Glomerular visceral epithelial cell (primary cell): ENCODE results near the gene IPCEF1.
A peak's percentile ranks its signal among the peaks of the same experiment; 100 is the strongest.
"Not testable (repeated sequence)": the region's sequence is repeated elsewhere in the genome, so short reads cannot be mapped to it uniquely, and the experiment has no call there.

Source experiments
- DNase-seq: peaks from one replicate; pipeline ENCODE4 v3.0.0-alpha.2; 2016; ENCODE audit errors: extremely low spot score

Gene IPCEF1

DNA sequence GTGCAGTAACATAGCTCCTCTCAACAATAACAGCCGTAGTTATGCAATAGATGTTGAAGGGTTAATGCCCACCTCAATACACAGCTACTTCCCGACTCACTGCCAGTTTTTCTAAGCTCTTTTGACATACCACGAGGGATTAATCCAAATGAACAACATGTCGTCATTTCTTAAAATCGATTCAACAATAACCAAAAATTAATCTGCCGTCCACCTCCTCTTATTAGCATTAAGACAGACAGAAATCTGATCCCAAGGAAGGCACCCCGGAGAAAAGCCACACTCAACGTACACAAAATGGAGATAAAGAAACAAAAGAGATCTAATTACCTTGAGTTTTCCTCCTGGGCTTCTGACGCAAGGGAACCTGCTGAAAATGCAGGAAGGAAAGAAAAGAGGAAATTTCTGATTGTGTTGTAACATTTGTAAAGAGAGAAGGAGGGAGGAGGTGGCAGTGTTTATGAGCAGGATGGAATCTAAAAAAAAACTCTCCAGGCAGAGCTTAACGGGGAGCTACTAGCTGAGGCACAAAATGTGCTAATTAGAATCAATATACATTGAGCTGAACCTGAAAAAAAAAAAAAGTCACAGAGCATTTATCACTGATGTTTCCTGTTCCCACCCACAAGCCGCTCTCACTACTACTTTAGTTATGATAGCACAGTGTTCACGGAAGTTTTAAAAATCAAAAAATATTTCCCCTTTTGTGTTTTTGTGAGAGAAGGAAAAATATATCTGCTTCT lies 109.3 kb downstream of the IPCEF1 start:
- DNase-seq = no peak

DNA sequence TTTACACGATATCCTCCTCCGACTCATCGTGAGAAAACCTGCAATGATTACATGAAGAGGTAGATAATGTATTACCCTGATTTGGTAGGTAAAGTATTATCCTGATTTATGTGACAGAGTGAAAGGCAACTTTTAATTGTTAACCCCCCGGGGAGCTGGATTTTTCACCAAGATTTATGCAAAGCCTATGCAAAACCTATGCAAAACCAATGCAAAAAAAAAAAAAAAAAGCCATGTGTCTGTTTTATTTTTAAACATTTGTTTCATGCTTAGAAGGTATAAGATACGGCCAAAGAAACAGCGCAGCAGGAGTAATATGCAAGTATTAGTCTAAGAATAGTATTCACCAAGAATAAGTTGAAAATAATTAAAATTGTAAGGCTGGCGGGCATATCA lies 109.9 kb downstream of the IPCEF1 start:
- DNase-seq = no peak

DNA sequence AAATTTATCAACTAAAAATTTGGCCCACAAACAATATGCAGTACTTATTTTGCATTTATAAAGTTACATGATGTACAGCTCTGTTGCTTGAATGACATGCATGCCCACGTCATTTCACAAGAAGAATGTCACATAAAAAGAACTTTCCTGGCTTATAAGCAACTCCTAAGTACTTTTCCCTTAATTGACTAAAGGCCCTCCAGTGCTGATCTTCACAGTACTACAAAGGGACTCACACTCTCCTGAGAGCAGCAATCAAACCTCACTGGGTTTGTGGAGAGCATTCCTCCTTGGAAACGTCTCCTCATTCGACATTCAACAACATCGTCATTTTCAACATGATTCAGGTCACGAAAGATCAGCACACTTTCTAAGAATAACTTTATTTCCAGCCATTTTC lies 111.1 kb downstream of the IPCEF1 start:
- no peak for DNase-seq

DNA sequence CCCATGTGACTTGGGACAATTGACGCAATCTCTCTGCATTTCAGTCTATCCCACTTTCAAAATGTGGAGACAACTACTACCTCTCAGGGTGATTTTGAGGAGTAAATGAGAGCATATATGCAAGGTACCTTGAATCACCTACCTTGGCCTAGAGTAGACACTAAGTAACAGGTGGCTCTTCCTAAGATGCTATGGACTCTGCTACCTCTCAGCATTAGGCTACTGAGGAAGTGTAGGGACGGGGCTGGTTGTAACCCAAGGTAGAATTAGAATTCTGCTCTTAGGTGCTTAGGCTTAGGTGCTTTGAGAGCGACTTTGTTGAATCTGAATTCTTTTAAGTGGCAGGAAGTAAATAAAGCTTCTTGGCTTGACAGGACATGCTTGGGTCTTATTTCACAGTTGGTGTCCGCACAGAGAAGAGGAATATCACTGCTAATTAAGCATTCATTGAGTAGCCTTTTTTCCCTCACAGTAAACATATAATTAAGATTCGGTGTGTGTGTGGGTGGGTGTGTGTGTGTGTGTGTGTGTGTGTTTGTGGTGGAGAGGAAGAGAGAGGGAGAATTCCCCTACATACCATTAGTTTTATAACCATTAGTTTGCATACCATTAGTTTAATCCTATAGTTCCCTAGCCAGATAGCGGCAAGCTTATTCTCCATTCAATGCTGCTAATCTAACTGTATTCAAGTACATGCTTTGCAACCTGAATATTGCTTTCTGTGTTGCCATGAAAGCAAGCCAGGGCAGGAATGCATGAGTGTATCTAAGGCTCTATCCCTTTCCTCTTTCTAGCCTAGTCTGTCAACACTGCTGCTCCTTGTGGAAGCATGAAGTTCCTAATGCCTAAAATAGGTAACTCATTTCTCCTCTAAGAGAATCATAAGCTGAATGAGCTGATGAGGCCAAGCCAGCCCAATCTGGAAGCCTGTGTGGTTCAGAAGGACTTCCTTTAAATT lies 112.5 kb downstream of the IPCEF1 start:
- no peak for DNase-seq

DNA sequence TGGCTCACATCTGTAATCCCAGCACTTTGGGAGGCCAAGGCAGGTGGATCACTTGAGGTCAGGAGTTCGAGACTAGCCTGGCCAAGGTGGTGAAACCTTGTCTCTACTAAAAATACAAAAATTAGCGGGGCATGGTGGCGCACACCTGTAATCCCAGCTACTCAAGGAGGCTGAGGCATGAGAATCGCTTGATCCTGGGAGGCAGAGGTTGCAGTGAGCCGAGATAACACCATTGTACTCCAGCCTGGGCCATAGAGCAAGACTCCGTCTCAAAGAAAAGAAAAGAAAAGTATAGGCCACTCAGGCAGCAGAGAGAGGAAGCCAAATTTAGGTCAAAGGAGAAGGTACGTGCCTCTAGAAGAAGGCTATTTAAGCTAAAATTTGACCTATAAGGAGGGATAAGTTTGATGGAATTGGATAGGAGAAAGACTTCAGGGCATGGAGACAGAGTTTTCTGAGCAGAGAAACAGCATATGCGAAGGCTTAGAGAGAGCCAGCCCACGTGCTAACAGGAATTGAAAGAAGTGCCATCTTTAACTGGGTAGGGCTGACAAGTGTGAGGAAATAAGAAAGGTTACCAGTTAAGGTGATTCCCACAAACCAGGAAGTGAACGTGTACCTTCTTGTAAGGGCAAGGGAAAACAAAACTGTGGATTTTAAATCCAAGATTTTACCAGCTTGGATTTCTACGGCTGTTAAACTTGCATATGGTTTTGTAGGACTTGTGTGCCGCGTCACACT lies 113.8 kb downstream of the IPCEF1 start:
- no peak for DNase-seq

DNA sequence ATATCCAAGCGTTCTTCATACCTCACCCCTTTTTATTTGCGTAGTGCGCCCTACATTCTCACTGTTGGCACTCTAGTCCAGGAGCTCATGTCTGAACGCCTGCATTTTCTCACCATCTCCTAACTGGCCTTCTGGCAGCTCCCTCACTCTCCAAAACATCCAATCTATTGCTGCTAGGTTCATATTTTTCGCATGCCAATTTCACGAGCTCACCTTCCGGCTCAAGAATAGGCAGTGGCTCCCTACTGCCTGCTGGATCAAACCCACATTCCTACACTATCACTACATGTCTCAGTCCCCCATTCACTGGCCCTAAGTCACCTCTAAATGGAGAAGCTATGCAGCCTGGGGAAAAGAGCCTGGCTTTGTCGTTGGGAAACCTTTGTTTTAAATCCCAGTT lies 115.0 kb downstream of the IPCEF1 start:
- no peak for DNase-seq

DNA sequence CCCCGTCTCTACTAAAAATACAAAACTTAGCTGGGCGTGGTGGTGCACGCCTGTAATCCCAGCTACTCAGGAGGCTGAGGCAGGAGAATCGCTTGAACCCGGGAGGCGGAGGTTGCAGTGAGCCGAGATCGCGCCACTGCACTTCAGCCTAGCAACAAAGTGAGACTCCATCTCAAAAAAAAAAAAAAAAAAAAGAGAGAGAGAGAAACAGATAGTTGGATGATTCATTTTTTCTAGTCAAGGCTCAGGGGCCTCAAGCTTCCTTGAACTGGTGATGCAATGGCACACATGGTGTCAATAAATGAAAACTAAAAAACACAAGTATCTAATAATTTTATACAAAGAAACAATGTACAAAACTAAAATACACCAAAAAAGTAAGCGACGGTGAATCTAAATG lies 115.5 kb downstream of the IPCEF1 start:
- not testable (repeated sequence) for DNase-seq

DNA sequence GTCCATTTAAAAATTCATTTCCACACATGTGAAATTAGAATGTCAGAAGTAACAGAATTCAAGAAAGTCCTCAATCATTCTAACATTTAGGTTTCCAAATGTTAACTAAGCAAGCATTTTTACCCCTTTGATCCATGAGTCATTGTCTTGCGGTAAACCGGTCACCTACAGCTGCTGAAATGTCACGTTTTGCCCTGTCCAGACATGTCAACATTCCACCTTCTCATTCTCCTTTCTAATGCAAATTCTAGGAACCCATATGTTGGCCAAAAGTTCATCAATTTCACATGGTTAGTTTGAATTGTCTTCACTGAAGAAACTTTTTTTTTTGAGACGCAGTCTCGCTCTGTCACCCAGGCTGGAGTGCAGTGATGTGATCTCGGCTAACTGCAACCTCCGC lies 117.2 kb downstream of the IPCEF1 start:
- peak; percentile 33 for DNase-seq

DNA sequence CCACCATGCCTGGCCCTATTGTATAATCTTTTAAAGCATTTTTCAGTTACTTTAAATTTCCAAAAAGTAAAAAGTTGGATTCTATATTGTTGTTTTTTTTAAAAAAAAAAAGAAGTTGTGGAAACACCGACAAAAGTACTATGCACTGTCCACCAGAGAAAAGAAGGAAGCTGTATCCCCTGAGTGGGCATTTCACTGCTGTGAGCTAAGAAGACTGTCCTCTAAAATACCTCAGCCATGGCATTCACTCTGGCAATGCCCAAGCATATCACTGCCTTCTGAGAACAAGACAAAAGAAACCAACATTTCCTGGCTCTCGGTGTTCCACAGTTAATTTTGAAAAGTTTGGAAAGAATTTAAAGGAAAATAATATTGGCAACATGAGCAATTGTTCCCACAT lies 117.8 kb downstream of the IPCEF1 start:
- no peak for DNase-seq

DNA sequence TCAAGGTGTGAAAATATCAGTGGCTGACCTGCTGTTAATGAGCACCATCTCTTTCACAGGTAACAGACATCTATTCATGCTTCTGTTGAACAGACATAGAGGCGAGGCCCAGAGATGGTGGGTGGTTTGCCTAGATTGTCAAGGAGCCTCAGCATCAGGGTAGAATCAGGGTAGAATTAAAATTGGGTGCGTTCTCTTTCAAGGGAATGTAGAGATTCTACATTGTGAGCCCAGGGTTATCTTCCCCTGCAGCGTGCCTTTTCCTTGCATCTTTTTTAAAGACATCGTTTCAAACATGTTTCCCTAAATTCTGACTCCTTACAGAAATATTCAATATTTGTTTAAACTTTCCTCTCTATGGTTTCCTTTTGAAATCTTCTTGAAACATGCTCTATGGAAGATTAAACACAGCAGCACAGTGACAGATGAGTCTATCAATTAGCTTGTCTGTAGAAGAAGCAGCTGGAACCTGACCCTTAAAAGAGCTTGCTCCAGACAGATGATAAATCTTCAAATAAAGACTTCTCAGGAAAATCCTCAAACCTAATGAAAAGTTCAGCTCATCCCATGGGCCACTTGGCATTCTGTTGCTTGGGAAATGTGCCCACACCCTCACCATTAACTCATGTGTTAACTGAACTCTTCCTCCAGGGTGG lies 119.8 kb downstream of the IPCEF1 start:
- no peak for DNase-seq

DNA sequence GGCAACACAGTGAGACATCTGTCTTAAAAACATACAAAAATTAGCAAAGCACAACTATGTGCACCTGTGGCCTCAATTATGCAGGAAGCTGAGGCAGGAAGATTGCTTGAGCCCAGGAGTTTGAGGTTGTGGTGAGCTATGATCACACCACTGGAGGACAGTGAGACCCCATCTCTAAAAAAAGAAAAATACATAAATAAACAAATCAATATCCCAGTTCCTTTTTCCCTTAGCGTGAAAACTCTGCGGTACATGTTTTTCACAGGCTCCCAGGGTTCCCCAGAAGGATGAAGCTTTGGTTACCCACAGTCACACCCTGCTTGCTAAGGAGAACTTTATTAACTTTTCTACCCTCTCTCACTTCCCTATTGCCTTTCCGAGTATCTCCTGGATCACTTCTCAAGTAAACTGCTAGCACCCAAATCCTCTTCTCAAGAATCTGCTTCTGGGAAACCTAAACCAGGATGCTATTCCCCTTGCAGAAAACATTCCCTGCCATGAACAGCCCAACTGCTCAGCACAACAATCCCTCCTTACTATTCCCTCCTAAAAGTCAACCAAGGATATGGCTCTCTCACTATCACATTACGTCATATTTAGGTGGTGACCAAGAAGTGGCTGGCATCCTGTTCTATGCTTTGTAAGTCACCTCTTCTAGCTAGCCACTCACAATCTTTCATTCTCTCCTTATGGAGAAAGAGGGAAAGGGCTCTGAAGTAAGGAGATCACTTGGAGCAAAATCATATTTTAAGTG lies 122.4 kb downstream of the IPCEF1 start:
- DNase-seq = no peak

DNA sequence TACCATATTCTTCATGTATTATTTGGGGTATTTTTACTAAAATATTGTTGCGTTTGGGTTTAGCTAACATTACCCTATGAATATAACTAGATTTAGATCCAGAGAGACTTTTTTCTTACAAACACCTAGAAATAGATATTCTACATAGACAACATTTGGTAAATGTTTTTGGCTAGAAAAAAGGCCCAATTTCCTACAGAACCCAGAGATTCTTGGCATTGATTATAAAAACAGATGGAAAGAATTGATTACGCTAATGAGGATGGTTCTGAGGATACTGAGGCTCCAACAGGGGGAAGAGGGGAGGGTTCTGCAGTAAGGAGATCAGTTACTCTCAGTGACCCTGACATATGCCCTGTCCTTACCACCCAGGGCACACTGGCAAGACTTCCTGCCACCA lies 123.2 kb downstream of the IPCEF1 start:
- no peak for DNase-seq

DNA sequence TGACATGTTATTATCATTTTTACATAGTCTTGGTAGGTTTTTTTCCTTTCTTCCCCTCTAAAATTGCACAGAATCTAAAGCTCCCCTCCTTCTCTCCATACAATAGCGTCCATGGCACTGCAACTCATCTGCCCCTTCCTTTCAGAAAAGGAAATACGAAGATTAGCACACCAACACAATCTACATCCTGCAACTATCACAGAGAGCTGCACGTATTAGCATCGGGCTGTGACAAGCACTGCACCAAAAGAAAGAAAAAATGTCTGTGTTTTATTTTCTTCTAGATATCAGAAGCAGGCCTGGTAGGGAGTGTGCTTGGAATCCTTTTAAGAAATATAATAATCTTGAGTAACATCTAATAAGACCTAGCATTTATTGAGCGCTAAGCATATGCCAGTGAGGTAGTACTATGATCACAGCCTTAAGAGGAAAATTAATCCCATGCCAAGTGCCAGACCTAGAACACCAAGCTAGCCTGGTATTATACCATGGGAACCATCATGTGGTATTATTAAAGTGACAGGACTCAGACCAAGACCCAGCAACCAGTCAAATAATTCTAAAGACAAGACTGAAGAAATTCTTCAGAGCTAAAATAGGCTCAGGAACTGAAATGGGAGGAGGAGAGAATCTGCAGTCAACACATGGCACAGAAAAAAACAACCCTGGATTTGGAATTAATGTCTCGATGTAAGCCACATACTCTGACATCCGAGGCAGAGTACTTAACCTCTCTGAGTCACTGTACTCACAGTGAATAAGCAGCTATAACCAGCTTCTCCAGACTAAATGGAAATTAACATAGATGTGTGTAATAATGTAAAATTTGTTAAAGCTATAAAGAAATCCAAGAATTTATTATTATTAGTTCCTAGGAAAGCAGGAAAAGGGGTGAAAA lies 124.3 kb downstream of the IPCEF1 start:
- DNase-seq = no peak

DNA sequence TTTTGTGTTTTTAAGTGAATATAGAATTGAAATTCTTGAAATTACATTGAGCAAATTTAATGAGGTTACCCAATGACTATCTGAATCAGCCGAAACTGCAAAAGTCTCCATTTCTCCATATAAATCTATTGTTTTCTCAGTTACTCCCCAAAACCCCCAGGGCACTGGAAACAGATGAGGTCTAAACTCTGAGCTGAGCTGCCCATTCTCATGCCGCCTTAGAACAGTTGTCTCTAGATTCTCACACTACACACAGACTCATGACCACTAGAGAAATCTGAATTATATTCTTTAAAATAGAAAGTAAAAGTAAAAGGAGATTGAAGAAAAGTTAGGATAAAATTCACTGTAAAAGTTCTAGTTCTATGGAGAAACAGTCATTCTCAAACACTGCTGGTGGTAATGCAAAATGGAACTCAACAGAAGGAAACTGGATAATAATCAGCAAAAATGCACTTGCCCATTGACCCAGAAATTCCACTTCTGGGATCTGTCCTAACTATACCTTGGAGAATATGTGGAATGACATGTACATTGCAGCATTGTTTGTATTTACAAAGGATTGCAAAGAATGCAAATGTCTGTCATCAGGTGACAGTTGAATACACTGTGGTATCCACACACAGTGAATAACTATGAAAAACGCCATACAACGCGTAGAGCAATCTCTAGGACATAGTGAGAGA lies 125.5 kb downstream of the IPCEF1 start:
- no peak for DNase-seq

DNA sequence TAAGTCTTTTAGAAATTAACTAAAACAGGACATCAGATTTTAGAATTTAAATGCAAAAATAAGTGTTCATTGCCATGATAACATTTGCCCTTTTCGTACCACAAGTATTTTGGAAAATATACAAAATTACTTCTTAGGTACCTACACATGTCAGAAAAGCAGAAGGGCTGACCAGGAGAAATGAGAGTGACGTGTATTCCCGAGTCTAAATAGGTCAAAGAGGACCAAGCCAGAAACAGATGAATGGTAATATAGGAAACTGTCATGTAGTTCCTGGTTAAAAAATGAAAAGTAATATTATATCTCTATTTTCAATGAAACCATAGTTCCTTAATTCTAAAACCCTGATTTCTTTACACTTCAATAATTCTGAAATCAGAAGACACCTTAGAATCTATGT lies 126.2 kb downstream of the IPCEF1 start:
- DNase-seq = no peak

DNA sequence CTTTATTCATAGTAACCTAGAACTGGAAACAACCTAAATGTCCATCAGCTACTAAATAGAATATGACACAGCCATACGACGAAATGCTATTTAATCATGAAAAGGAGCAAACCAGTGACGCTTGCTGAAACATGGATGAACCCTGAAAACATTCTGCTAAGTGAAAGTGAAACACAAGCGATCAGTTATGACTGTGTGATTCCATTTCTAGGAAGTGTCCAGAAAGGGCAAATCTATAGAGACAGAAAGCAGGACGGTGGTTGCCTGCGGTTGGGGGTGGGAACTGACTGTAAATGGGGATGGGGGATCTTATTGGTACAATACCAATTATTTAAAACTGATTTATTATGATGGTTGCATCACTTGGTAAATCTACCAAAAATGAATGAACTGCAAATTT lies 126.8 kb downstream of the IPCEF1 start:
- DNase-seq = no peak

DNA sequence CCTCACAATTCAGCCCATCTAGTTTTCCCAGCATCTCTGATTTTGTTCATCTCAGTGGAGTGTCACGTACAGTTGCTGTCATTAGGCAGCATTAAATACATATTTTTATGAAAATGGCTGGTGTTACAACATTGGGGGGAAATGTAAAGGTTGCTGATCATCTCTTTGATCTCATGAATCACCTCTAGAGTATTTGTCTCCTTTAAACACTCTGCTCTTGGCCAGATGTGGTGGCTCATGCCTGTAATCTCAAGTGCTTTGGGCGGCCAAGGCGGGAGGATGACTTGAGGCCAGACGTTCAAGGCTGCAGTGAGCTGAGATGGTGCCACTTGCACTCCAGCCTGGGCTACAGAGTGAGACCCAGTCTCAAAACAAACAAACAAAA lies 128.1 kb downstream of the IPCEF1 start:
- no peak for DNase-seq

DNA sequence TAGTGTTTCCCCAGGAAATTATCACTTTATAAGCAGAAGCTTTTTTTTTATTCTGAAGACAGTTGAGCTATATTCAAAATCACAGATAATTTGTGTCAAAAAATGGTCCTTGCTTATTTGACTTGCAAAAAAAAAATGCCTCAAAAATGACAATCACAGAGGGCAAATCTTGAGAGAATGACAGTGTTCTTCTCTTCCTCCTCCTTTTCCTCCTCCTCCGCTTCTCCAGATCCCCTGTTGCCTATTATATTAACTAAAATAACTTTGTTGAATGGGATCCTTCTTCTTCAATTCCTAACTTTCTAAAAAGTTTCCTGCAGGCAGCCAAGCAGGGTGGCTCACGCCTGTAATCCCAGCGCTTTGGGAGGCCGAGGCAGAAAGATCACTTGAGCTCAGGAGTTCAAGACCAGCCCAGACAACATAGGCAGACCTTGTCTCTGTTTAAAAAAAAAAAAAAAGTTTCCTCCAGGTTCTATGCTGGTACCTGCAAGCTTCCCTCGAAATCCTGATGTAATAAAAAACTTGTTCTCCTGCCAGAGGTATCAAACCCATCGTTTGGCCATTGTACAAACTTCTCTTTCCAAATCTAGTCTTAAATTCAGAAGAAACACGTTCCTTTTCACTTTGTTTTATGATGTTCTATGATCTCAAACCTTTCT lies 128.6 kb downstream of the IPCEF1 start:
- DNase-seq = no peak

DNA sequence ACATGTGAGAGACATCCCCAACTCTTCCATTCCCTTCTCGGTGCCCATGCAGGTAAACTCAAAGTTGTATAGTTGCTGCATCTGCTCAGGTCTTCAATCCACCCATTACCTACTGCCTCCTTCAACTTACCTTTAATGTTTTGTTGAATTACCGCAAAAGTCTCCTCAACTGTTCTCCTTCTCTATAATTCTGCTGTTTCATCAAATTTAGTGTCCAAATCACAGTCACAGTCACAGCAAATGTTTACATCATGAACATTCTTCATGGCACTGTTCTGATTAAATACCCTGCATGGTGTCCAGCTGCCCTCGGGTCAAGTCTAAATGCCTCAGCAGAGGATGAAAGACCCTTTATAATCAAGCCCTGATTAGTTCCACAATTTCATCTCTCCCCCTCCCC lies 130.1 kb downstream of the IPCEF1 start:
- no peak for DNase-seq
